Adrenal gland (tissue), 12 donors: Measurements from ENCODE around the gene SLC25A21. TPM values are rescaled to one million over a fixed set of nuclear protein-coding genes. Genes with fewer than 3 reads are reported as not detected.

Experiments
- DNase-seq, 7 donors: peaks; one replicate each; pipeline ENCODE4 v3.0.0-alpha.2; 2019 to 2020
- H3K27ac ChIP-seq, 5 donors: fragments of 200-600 bp; sonication (generic) in 4 of 5; 1 replicate in 3 of 5; 2 replicates in 2 of 5; pipeline versions ENCODE4 v1.5.1 to v1.8.0; 2016 to 2020; ENCODE audit warnings: mild to moderate bottlenecking in 1 of 5
- H3K27me3 ChIP-seq: fragments of 200-600 bp; 2 replicates; pipeline ENCODE4 v1.8.0; 2021
- H3K36me3 ChIP-seq, 2 donors: fragments of 200-600 bp; replicated peaks in 1 of 2; 1 replicate in 1 of 2; 2 replicates in 1 of 2; pipeline versions ENCODE4 v1.5.1 to v1.8.0; 2018 to 2022
- H3K4me1 ChIP-seq, 2 donors: fragments of 200-600 bp; replicated peaks in 1 of 2; 1 replicate in 1 of 2; 2 replicates in 1 of 2; pipeline versions ENCODE4 v1.5.1 to v1.8.0; 2018 to 2021
- H3K4me3 ChIP-seq, 4 donors: fragments of 200-600 bp; sonication (generic) in 3 of 4; one replicate each; pipeline ENCODE4 v1.5.1; 2016 to 2018
- H3K9me3 ChIP-seq, 3 donors: fragments of 200-600 bp; sonication (generic) in 1 of 3; replicated peaks in 1 of 3; 1 replicate in 2 of 3; 2 replicates in 1 of 3; pipeline versions ENCODE4 v1.5.1 to v1.8.0; 2016 to 2021
- POLR2A ChIP-seq, 2 donors: fragments of 450-650 bp; IDR thresholded peaks; one replicate each; pipeline ENCODE4 v1.6.1; 2017; ENCODE audit warnings: antibody characterized with exemption in 2 of 2, mild to moderate bottlenecking in 2 of 2, moderate library complexity in 1 of 2
- WGBS, 4 donors: extraction: QIAGEN DNeasy Blood & Tissue Kit in 2 of 4; methylation state at CpG; one replicate each; pipeline versions ENCODE4 v1.1.5 to v1.1.7; 2013 to 2017; 5-methylcytosine and 5-hydroxymethylcytosine counted together
- intact Hi-C, 2 donors: fragments of 100-400 bp; cut with DNase I; formaldehyde crosslinking; loops; one replicate each; pipeline versions ENCODE4 v1.14.1 to v1.15.0; 2022 to 2023
- polyA plus RNA-seq, 3 donors: library from polyadenylated mRNA; stranded (reverse); fragments of 200-250 nt in 2 of 3; fragments of 350-450 nt in 1 of 3; fragmentation: Illumina TruSeq in 1 of 3; extraction: RNeasy Lipid Tissue Mini Kit (QIAGEN cat#74804) in 1 of 3; gene quantifications; one replicate each; pipeline ENCODE4 v1.2.3, GENCODE V29; 2013 to 2014
- total RNA-seq, 9 donors: library from RNA; depleted of rRNA in 4 of 9; stranded (reverse); fragments of >200 nt in 4 of 9; fragments of 120-200 nt in 1 of 9; fragmentation: NEBNext Ultra II Directional in 1 of 9; extraction: Animal tissue kit (Norgen Biotek cat#: 25700) in 1 of 9; gene quantifications; one replicate each; pipeline versions ENCODE4 v1.1.0 to v1.2.4, GENCODE V29; 2013 to 2023
- TF ChIP-seq, protein P1 (sequence below), 6 experiments: fragments of 450-650 bp in 4 of 6; fragments of 200-600 bp in 2 of 6; sonication (generic) in 1 of 6; IDR thresholded peaks; 1 replicate in 5 of 6; 2 replicates in 1 of 6; pipeline versions ENCODE4 v1.5.1 to v1.8.0; 2016 to 2021; ENCODE audit warnings: antibody characterized with exemption in 6 of 6, mild to moderate bottlenecking in 2 of 6, moderate library complexity in 1 of 6
- donor health status: healthy with polysubstance abuse.
- donor health status: Bipolar disorder and iron deficiency.
- donor health status: DM: yes; HTN: yes; CAD: no.
- donor health status: DM: no; HTN: no; CAD: no.
- donor health status: DM: no; HTN: no; CAD: no.
- donor health status: DM: yes; HTN: yes; CAD: no.

Gene SLC25A21
- total and polyA plus RNA-seq, 12 donors = 0.14 to 3.8 (median 0.56) TPM

- peaks cover 98% of the 10 kb centered on the region for H3K27me3 ChIP-seq
- no peak overlapping the region for H3K27ac ChIP-seq
- peaks cover 4 to 12% of the 10 kb centered on the region in 2 donors for H3K4me1 ChIP-seq
- no peaks in the 10 kb centered on the region for H3K36me3 ChIP-seq
- no peak for DNase-seq
- no peaks in the 10 kb centered on the region for H3K9me3 ChIP-seq
- H3K4me3 ChIP-seq = peak overlapping the region in 1 of 4 donors; percentile 35
- WGBS, 4 donors = 13 to 18% (median 18%) methylated on average over 24 to 31 of the region's 31 CpGs
- TF ChIP-seq, protein P1, sequence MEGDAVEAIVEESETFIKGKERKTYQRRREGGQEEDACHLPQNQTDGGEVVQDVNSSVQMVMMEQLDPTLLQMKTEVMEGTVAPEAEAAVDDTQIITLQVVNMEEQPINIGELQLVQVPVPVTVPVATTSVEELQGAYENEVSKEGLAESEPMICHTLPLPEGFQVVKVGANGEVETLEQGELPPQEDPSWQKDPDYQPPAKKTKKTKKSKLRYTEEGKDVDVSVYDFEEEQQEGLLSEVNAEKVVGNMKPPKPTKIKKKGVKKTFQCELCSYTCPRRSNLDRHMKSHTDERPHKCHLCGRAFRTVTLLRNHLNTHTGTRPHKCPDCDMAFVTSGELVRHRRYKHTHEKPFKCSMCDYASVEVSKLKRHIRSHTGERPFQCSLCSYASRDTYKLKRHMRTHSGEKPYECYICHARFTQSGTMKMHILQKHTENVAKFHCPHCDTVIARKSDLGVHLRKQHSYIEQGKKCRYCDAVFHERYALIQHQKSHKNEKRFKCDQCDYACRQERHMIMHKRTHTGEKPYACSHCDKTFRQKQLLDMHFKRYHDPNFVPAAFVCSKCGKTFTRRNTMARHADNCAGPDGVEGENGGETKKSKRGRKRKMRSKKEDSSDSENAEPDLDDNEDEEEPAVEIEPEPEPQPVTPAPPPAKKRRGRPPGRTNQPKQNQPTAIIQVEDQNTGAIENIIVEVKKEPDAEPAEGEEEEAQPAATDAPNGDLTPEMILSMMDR (IDR thresholded peaks at IDR 0.05) = no peak
- TF ChIP-seq POLR2A (IDR thresholded peaks at IDR 0.05) = no peak
- intact Hi-C loops = loop anchor here in 1 of 2 donors (10.0 kb wide), 1 partner anchor 278 kb away; no protein-coding TSS in a partner anchor
Measured at GRCh38 chr14:36656687-36657398, 515.6 kb downstream of the SLC25A21 start.

- H3K27me3 ChIP-seq = peaks cover 97% of the 10 kb centered on the region
Measured at GRCh38 chr14:36655963-36656686, 516.3 kb downstream of the SLC25A21 start.

DNA sequence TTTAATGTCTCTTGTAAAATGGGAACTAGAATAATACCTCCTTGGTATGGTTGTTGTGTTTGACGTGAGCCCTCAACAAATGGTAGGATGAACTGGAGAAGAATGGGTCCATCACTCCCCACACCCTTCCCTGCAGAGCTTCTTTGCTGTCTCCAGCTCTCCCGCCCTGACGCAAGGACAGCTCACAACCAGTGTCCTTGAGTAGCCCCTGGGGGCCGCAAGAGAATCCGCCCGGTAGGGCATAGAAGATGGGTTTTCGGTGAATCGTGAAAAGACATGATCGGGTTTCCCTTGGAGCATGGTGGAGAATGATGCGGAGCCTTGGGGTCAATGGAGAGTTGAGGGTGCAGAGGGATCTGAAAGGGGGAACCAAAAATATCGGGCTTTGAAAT, 516.8 kb downstream of the SLC25A21 start:
- Histone ChIP-seq H3K27me3 (peaks cover 97% of the 10 kb centered on the region), H3K27ac (no peak overlapping the region), H3K4me1 (peaks cover 0 to 6% of the 10 kb centered on the region in 2 donors), H3K36me3 (no peaks in the 10 kb centered on the region), H3K4me3 (no peak overlapping the region), H3K9me3 (no peaks in the 10 kb centered on the region)
- intact Hi-C loops = loop anchor here in 1 of 2 donors (10.0 kb wide), 1 partner anchor 279 kb away; no protein-coding TSS in a partner anchor
- DNase-seq = no peak
- TF ChIP-seq POLR2A (IDR thresholded peaks at IDR 0.05) = no peak
- TF ChIP-seq, protein P1 (IDR thresholded peaks at IDR 0.05) = no peak
- WGBS, 4 donors = 8 to 16% (median 9%) methylated on average over 11 of the region's 11 CpGs

More at GRCh38 chr14:36655963-36656686, 516.3 kb downstream of the SLC25A21 start:
- intact Hi-C loops = loop anchor here in 1 of 2 donors (10.0 kb wide), 1 partner anchor 279 kb away; no protein-coding TSS in a partner anchor
- no peaks in the 10 kb centered on the region for H3K36me3 ChIP-seq
- TF ChIP-seq POLR2A (IDR thresholded peaks at IDR 0.05) = no peak
- TF ChIP-seq, protein P1 (IDR thresholded peaks at IDR 0.05) = peak in 2 of 6 experiments; percentile 15 to 31
- no peak for DNase-seq
- no peak overlapping the region for H3K27ac ChIP-seq
- WGBS, 4 donors = 4 to 10% (median 7%) methylated on average over 15 to 48 of the region's 48 CpGs
- H3K9me3 ChIP-seq = no peaks in the 10 kb centered on the region
- H3K4me1 ChIP-seq = peaks cover 0 to 6% of the 10 kb centered on the region in 2 donors
- H3K4me3 ChIP-seq = no peak overlapping the region

DNA sequence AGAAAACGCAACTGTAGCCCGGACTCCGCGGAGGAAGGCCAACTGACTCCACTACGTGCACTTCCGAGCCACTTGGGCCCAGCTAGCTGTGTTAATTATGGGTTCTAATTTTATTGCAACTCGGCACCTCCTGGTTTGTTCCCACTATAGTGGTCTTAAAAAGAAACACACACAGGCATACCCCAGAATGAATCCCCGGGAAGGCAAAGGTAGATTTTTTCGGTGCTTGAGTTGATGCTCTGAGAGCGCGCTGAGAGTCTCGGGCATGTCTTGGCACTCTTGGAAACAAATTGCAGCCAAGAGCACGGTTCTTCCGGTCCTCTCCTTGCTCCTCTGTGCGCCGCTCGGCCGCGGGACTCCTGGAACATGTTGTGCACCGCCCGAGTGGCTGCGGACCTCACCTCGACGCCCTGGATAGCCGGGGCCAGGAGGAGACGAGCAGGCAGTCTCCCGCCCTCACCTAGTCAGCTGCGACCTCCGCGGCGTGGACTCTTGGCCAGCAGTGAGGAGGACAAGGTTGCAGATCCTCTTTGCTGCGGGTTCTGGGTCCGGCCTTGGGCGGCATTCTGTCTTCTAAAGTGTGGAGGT, 517.5 kb downstream of the SLC25A21 start:
- 9 to 18% (median 11%) methylated on average over 20 to 34 of the region's 34 CpGs for WGBS, 4 donors
- Histone ChIP-seq H3K36me3 (no peaks in the 10 kb centered on the region), H3K27me3 (peaks cover 94% of the 10 kb centered on the region), H3K4me3 (no peak overlapping the region), H3K9me3 (no peaks in the 10 kb centered on the region), H3K27ac (no peak overlapping the region), H3K4me1 (peaks cover 0 to 6% of the 10 kb centered on the region in 2 donors)
- DNase-seq = no peak
- TF ChIP-seq, protein P1 (IDR thresholded peaks at IDR 0.05) = no peak
- no peak for TF ChIP-seq POLR2A (IDR thresholded peaks at IDR 0.05)
- intact Hi-C loops = loop anchor here in 1 of 2 donors (10.0 kb wide), 1 partner anchor 280 kb away; no protein-coding TSS in a partner anchor
